GM21529 (cell line): ENCODE measurements around the gene DGKK.
"Not testable (repeated sequence)": the region's sequence is repeated elsewhere in the genome, so short reads cannot be mapped to it uniquely, and the experiment has no call there.

Source experiments
- ATAC-seq: cut with Tn5 transposase; IDR thresholded peaks from one replicate; pipeline ENCODE4 v1.9.1; 2021; ENCODE audit not compliant: unreplicated experiment

DGKK gene

GRCh38 chrX:50432829-50433289, 37.8 kb downstream of the DGKK start:
- no peak for ATAC-seq

GRCh38 chrX:50431623-50432022, 39.0 kb downstream of the DGKK start:
- no peak for ATAC-seq

- no peak for ATAC-seq
These were observed 39.6 kb downstream of the DGKK start for GRCh38 chrX:50430917-50431575.

- no peak for ATAC-seq
These were observed 42.5 kb downstream of the DGKK start for GRCh38 chrX:50428174-50428573.

- ATAC-seq, result no peak
These were observed 62.6 kb downstream of the DGKK start for GRCh38 chrX:50407976-50408375.

- no peak for ATAC-seq
These were observed 66.7 kb downstream of the DGKK start for GRCh38 chrX:50403903-50404302.

- no peak for ATAC-seq
These were observed 67.7 kb downstream of the DGKK start for GRCh38 chrX:50402886-50403285.

- ATAC-seq, result no peak
These were observed 76.7 kb downstream of the DGKK start for GRCh38 chrX:50393902-50394301.

- ATAC-seq, result no peak
These were observed 84.1 kb downstream of the DGKK start for GRCh38 chrX:50386520-50386919.

GRCh38 chrX:50381729-50382415, 88.8 kb downstream of the DGKK start:
- ATAC-seq, result no peak

GRCh38 chrX:50375481-50376267, 95.0 kb downstream of the DGKK start:
- no peak for ATAC-seq

GRCh38 chrX:50372966-50373365, 97.7 kb downstream of the DGKK start:
- no peak for ATAC-seq

- ATAC-seq, result no peak
These were observed 126.7 kb downstream of the DGKK start for GRCh38 chrX:50343917-50344316.

- no peak for ATAC-seq
These were observed 137.3 kb downstream of the DGKK start for GRCh38 chrX:50333308-50333707.

- ATAC-seq, result not testable (repeated sequence)
These were observed 138.0 kb downstream of the DGKK start for GRCh38 chrX:50332668-50333067.

- no peak for ATAC-seq
These were observed 143.4 kb downstream of the DGKK start for GRCh38 chrX:50327235-50327634.
